AG10803 (cell line): Measurements from ENCODE around the gene PRDM10.

Experiments used
- DNase-seq: peaks from one replicate; pipeline ENCODE4 v3.0.0; 2010; ENCODE audit warnings: low read depth
- H3K4me3 ChIP-seq: 2 replicates; pipeline ENCODE4 v1.5.1; 2011; ENCODE audit warnings: mild to moderate bottlenecking, low read length, control low read depth
- CTCF ChIP-seq: conservative IDR thresholded peaks from 2 replicates; pipeline ENCODE4 v1.5.1; 2011; ENCODE audit warnings: mild to moderate bottlenecking, low read length, control low read depth, inconsistent platforms

PRDM10 gene

DNA sequence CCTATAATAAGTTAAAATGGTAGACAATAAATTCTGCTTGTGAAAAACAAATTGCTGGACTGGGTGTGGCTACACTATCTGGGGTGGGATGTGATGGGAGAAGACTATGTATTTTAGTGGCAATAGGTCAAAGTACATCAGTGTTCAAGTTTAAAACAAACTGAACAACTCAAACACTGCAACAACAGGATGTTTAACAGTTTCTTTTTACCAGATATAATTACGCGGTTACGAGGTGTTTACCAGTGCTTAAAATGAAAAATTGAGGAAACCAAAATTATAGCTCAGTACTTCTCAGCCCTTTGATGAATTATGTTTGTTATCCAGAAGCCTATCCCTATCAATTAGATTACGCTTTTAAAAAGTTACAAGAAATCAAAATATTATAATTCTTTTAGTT lies 3.2 kb downstream of the PRDM10 start:
- H3K4me3 ChIP-seq: no peak overlapping the region
- DNase-seq: no peak
- TF ChIP-seq CTCF: no peak

DNA sequence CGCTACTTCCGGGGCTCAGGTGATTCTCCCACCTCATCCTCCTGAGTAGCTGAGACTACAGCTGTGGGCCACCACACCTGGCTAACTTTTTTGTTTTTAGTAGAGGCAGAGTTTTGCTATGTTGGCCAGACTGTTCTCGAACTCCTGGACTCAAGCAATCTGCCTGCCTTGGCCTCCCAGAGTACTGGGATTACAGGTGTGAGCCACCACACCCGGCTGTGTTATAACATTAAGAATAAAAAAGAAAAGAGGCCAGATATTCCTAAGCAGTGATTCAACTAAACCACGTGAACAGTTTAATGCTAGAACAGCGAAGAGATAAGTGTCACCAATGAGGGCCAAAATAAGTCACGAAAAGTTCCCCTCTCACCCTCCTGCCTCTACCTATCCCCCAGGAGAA lies 3.7 kb downstream of the PRDM10 start:
- TF ChIP-seq CTCF: no peak
- no peak for DNase-seq
- no peak overlapping the region for H3K4me3 ChIP-seq

GRCh38 chr11:129998107-129998506 lies 4.5 kb downstream of the PRDM10 start:
- no peak for TF ChIP-seq CTCF
- H3K4me3 ChIP-seq: no peak overlapping the region
- no peak for DNase-seq

- no peak for TF ChIP-seq CTCF
- no peak for DNase-seq
- H3K4me3 ChIP-seq: no peak overlapping the region
These were observed 5.1 kb downstream of the PRDM10 start for GRCh38 chr11:129997513-129997912.

DNA sequence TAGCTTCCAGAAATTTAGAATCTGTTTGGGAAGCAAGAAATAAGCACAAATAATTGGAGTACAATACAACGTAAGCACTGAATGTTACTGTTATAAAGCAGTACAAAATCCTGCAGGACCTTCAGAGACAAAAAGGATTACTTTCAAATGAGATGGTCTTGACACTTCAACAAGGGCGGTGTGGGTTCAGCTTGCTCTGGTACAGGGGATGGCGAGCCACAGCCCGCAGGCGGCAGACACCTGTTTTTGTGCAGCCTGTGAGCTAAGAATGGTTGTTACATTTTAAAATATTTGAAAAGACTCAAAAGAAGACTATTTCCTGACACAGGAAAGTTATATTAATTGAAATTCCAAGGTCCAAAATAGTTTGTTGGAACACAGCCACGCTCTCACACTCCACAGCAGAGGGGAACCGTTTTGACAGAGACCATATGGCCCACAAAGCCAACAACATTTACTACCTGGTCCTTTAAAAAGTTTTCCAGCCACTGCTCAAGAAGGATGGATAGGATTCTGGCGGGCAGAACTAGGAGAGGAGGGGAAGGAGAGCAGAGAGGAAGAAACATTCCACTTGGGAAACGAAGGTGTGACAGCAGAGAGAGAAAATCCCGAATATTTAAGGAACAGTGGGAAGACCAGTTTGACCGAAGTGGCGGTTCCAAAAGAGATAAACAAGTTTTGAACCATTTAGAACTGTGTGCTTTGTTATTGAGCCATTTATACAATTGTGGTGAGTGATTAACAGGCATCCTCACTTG lies 6.3 kb downstream of the PRDM10 start:
- no peak overlapping the region for H3K4me3 ChIP-seq
- no peak for TF ChIP-seq CTCF
- DNase-seq: no peak

DNA sequence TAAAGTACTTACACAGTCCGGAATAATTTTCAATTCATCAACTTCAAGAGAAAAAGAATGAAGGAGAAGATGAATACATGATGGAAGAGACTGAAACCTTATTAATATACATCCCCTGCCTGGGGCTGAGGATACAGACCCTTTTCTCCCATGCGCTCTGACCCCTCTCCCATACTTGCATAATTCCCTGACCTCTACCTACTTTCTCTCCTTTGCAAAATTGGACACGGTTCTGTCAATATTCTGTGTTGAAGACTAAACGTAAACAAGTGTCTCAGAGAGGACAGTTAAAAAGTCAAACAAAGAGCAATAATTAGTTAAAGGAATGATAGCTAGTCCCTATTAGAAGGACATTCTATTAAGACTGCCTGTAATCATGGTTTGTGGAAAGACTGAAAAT lies 7.5 kb downstream of the PRDM10 start:
- DNase-seq: no peak
- no peak overlapping the region for H3K4me3 ChIP-seq
- TF ChIP-seq CTCF: no peak

DNA sequence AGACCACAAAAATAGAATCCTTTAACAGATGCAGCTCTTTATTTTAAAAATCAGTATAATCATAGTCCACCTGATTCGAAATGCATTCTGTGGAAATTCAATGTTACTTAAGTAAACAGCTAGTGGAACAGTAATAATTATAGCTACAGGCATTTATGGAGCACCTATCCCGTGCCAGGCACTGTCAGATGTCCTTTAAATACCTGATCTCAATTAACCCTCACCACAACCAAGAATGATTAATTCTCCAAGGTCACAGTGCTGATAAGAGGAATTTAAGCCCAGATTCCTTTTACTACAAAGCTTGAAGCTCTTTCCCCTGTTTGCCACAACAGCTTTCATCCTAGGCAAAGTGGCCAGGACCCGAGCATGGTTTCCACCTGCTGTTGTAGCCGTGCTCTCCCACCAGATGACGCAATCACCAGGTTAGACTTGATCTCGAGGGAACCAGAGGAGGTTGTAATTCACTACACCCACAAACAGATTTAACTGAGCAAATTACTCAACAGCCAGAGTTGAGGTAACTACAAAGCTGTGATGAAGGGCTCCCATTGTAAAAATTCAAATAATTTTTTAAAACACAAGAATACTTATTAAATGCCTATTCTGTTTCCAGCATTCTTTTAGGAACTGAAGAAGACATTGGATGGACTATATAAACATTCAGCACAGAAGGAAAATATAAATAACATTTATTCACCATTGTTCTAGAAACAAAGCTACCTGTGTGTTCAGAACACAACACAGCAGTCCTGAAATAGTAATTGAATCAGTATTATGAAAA lies 10.3 kb downstream of the PRDM10 start:
- no peak for TF ChIP-seq CTCF
- H3K4me3 ChIP-seq: no peak overlapping the region
- peak; percentile 31 for DNase-seq
